Femur (tissue), 1 donor: ENCODE data around the gene TCF20.

Experiments used
- DNase-seq: peaks from one replicate; pipeline ENCODE4 v3.0.0-alpha.2; 2017

Gene TCF20

GRCh38 chr22:42256930-42257329, 13.5 kb downstream of the TCF20 start:
- DNase-seq: no peak

- DNase-seq: no peak
These were observed 14.2 kb downstream of the TCF20 start for GRCh38 chr22:42256220-42256619.

- DNase-seq: no peak
These were observed 20.6 kb downstream of the TCF20 start for GRCh38 chr22:42249831-42250230.

- no peak for DNase-seq
These were observed 21.5 kb downstream of the TCF20 start for GRCh38 chr22:42248995-42249394.

GRCh38 chr22:42247596-42247995, 22.9 kb downstream of the TCF20 start:
- DNase-seq: no peak

- DNase-seq: no peak
These were observed 26.7 kb downstream of the TCF20 start for GRCh38 chr22:42243802-42244060.

- no peak for DNase-seq
These were observed 33.6 kb downstream of the TCF20 start for GRCh38 chr22:42236848-42237247.

GRCh38 chr22:42236268-42236667, 34.2 kb downstream of the TCF20 start:
- DNase-seq: no peak

GRCh38 chr22:42233879-42234278, 36.6 kb downstream of the TCF20 start:
- no peak for DNase-seq

GRCh38 chr22:42231929-42232328, 38.5 kb downstream of the TCF20 start:
- DNase-seq: no peak

GRCh38 chr22:42229455-42230149, 40.9 kb downstream of the TCF20 start:
- peak; percentile 59 for DNase-seq

GRCh38 chr22:42228483-42228882, 42.0 kb downstream of the TCF20 start:
- peak; percentile 53 for DNase-seq

- no peak for DNase-seq
These were observed 43.0 kb downstream of the TCF20 start for GRCh38 chr22:42227435-42227834.

- no peak for DNase-seq
These were observed 44.6 kb downstream of the TCF20 start for GRCh38 chr22:42225841-42226240.

- DNase-seq: no peak
These were observed 48.3 kb downstream of the TCF20 start for GRCh38 chr22:42222140-42222539.
